ENCODE results near the gene GSDMA. TPM values are rescaled to one million over a fixed set of nuclear protein-coding genes. Genes with fewer than 3 reads are reported as not detected.

Gene GSDMA
- total and polyA plus RNA-seq, 4 experiments from 2014 or later: 0.23 to 1.1 (median 0.34) TPM

DNA sequence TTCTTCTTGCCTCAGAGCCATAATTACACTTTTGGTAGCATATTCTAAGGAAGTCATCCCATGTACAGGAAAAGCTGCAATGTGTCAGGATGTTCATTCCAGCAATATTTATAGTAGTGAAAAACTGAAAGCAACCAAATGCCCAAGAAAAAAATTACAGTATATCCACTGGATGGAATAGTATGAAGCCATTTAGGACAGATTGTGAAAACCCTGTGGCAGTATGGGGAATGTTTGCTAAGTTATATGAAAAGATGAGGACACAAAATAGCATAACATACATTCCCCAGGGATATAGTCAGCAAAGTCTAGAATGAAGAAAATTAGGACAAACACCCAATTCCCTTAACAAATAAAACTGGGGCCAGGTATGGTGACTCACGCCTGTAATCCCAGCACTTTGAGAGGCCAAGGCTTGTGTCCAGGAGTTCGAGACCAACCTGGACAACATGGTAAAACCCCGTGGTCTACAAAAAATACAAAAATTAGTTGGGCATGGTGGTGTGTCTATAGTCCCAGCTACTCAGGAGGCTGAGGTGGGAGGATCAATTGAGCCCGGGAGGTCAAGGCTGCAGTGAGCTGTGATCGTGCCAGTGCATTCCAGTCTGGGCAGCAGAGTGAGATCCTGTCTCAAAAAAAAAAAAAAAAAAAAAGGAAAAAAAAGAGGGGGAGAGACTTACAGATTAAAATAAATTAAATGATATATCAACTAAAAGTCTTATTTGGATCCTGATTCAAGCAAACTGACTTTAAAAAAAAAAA lies 33.0 kb upstream of the GSDMA start:
- POLR2A ChIA-PET (ENCODE audit: partially characterized antibody): no interaction called here
- peaks cover 25% of the 10 kb centered on the region for H3K4me1 ChIP-seq (ENCODE audit: insufficient read depth, low read length)
- H3K9me3 ChIP-seq (ENCODE audit: control insufficient read depth in 1 of 2, low read length in 2 of 2): no peaks in the 10 kb centered on the region
- H3K9me3 Mint-ChIP-seq: peaks cover 0 to 2% (median 0%) of the 10 kb centered on the region in 8 donors
- H3K36me3 ChIP-seq (ENCODE audit: insufficient read depth, low read length): no peaks in the 10 kb centered on the region
- H3K4me3 Mint-ChIP-seq: peak overlapping the region in 2 of 8 donors; percentile 3 to 55
- peaks cover 0 to 12% of the 10 kb centered on the region in 2 donors for H3K36me3 Mint-ChIP-seq
- no peak overlapping the region for H3K4me3 ChIP-seq (ENCODE audit: low read length in 2 of 2)
- no peak for DNase-seq
- intact Hi-C loops (cut with micrococcal nuclease): no loop called here
- no peak overlapping the region for H3K27ac ChIP-seq (ENCODE audit: low read depth, low read length)
- H3K4me1 Mint-ChIP-seq: peaks cover 12 to 34% (median 22%) of the 10 kb centered on the region in 4 donors
- no peaks in the 10 kb centered on the region for H3K27me3 ChIP-seq (ENCODE audit: insufficient read depth, low read length)
- H3K27ac Mint-ChIP-seq: peak overlapping the region in 1 of 7 donors; percentile 68
- CTCF ChIA-PET (ENCODE audit: partially characterized antibody): interaction anchor here (2.2 kb wide), 1 partner anchor 10 kb away, joined by 8 read pairs; no protein-coding TSS in a partner anchor
- H3K27me3 Mint-ChIP-seq: no peaks in the 10 kb centered on the region

DNA sequence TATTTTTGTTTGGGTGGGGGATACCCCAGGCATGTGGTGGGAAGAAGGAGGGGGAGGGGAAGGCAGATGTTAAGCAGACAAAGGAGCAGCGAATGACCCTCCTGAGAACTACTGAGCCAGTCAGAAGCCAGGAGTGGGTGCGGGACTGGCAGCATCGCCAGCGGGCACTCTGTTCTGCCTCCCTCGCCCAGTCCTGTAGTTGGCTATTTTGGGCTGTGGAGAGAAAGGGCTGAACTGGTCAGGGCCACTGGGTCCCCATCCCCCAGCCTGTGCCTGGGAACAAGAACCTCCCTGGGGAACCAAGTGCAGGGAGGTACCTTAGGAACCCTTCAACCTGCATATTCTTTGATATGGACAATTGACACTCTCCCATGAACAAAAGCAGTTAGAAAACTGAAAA lies 28.9 kb upstream of the GSDMA start:
- no peaks in the 10 kb centered on the region for H3K27me3 ChIP-seq (ENCODE audit: insufficient read depth, low read length)
- Mint-ChIP-seq H3K36me3 (no peaks in the 10 kb centered on the region), H3K27ac (no peak overlapping the region), H3K4me3 (no peak overlapping the region), H3K27me3 (no peaks in the 10 kb centered on the region), H3K9me3 (no peaks in the 10 kb centered on the region), H3K4me1 (peaks cover 0 to 2% (median 0%) of the 10 kb centered on the region in 4 donors)
- no peaks in the 10 kb centered on the region for H3K36me3 ChIP-seq (ENCODE audit: insufficient read depth, low read length)
- H3K27ac ChIP-seq (ENCODE audit: low read depth, low read length): no peak overlapping the region
- H3K4me1 ChIP-seq (ENCODE audit: insufficient read depth, low read length): no peaks in the 10 kb centered on the region
- no peak overlapping the region for H3K4me3 ChIP-seq (ENCODE audit: low read length in 2 of 2)
- DNase-seq: no peak
- intact Hi-C loops (cut with micrococcal nuclease): no loop called here
- ChIA-PET CTCF (ENCODE audit: partially characterized antibody) (no interaction called here), POLR2A (ENCODE audit: partially characterized antibody) (no interaction called here)
- H3K9me3 ChIP-seq (ENCODE audit: control insufficient read depth in 1 of 2, low read length in 2 of 2): no peaks in the 10 kb centered on the region

DNA sequence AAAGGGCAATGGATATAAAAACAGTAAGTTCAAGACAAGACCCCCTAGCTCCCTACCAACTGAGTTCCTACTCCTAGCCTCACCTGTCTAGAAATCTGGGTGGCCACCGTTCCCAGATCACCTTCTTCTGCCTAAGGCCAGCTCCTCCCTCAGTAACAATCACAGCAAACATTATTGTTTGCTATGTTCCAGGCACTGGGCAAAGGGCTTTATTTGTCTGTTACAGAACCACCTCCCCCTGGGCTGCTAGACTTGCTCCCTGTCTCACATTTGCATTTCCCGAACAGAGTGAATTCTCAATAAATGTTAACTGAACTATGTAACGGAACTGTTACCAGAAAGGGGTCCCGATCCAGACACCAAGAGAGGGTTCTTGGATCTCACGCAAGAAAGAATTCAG lies 28.5 kb upstream of the GSDMA start:
- no peaks in the 10 kb centered on the region for H3K27me3 ChIP-seq (ENCODE audit: insufficient read depth, low read length)
- H3K9me3 Mint-ChIP-seq: no peaks in the 10 kb centered on the region
- CTCF ChIA-PET (ENCODE audit: partially characterized antibody): no interaction called here

DNA sequence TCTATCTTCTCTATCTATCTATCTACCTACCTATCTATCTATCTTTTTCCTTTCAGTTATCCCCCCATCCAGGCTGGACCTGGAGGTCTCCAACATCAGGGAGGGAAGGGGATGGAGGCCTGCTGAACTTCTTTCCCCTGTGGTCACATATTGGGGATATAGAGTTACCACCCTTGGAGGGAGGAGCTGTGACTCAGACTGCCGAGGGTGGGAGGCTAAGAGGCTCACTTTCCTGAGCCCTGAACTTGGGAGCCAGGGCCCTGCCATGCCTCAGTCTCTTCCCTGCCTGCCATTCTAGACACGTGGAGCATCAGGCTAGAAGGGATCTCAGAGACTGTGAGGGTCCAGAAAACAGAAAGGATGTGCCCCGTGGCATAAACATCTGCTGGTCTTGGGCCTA lies 26.9 kb upstream of the GSDMA start:
- Histone ChIP-seq H3K27ac (ENCODE audit: low read depth, low read length) (no peak overlapping the region), H3K36me3 (ENCODE audit: insufficient read depth, low read length) (no peaks in the 10 kb centered on the region), H3K4me3 (ENCODE audit: low read length in 2 of 2) (no peak overlapping the region), H3K27me3 (ENCODE audit: insufficient read depth, low read length) (no peaks in the 10 kb centered on the region), H3K4me1 (ENCODE audit: insufficient read depth, low read length) (peaks cover 15% of the 10 kb centered on the region), H3K9me3 (ENCODE audit: control insufficient read depth in 1 of 2, low read length in 2 of 2) (no peaks in the 10 kb centered on the region)
- no peak overlapping the region for H3K27ac Mint-ChIP-seq
- no peak for DNase-seq
- no peaks in the 10 kb centered on the region for H3K36me3 Mint-ChIP-seq
- H3K4me1 Mint-ChIP-seq: peaks cover 7 to 16% (median 10%) of the 10 kb centered on the region in 4 donors
- ChIA-PET POLR2A (ENCODE audit: partially characterized antibody) (no interaction called here), CTCF (ENCODE audit: partially characterized antibody) (no interaction called here)
- no peaks in the 10 kb centered on the region for H3K27me3 Mint-ChIP-seq
- no peaks in the 10 kb centered on the region for H3K9me3 Mint-ChIP-seq
- intact Hi-C loops (cut with micrococcal nuclease): no loop called here
- H3K4me3 Mint-ChIP-seq: no peak overlapping the region

More for the DNA sequence above, 28.5 kb upstream of the GSDMA start:
- POLR2A ChIA-PET (ENCODE audit: partially characterized antibody): no interaction called here
- H3K36me3 Mint-ChIP-seq: no peaks in the 10 kb centered on the region
- DNase-seq: no peak
- no peak overlapping the region for H3K4me3 Mint-ChIP-seq
- H3K9me3 ChIP-seq (ENCODE audit: control insufficient read depth in 1 of 2, low read length in 2 of 2): no peaks in the 10 kb centered on the region
- peaks cover 2% of the 10 kb centered on the region for H3K4me1 ChIP-seq (ENCODE audit: insufficient read depth, low read length)
- intact Hi-C loops (cut with micrococcal nuclease): no loop called here
- H3K4me1 Mint-ChIP-seq: peaks cover 0 to 4% (median 2%) of the 10 kb centered on the region in 4 donors
- H3K27ac ChIP-seq (ENCODE audit: low read depth, low read length): no peak overlapping the region
- H3K27me3 Mint-ChIP-seq: no peaks in the 10 kb centered on the region
- no peaks in the 10 kb centered on the region for H3K36me3 ChIP-seq (ENCODE audit: insufficient read depth, low read length)
- H3K27ac Mint-ChIP-seq: no peak overlapping the region
- H3K4me3 ChIP-seq (ENCODE audit: low read length in 2 of 2): no peak overlapping the region

DNA sequence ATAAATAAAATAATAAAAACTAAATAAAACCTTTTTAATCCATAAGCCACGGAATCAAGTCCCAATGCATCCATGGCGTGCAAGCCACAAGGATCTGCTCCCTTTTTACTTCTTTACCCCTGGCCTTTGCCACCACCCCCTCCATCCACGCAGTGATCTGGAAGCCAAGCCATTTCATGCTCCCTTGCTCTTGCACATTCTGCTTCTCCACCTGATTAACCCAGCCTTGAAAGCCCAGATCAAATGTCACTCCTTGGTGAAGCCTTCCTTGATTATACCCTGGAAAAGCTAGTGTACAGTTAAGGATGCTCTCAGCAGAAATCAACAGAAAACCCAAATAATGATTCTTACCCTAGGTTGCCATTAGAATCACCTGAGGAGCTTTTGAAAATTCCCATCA lies 25.4 kb upstream of the GSDMA start:
- H3K4me3 Mint-ChIP-seq: no peak overlapping the region
- Histone ChIP-seq H3K36me3 (ENCODE audit: insufficient read depth, low read length) (no peaks in the 10 kb centered on the region), H3K4me3 (ENCODE audit: low read length in 2 of 2) (no peak overlapping the region), H3K27me3 (ENCODE audit: insufficient read depth, low read length) (no peaks in the 10 kb centered on the region), H3K9me3 (ENCODE audit: control insufficient read depth in 1 of 2, low read length in 2 of 2) (no peaks in the 10 kb centered on the region), H3K27ac (ENCODE audit: low read depth, low read length) (no peak overlapping the region), H3K4me1 (ENCODE audit: insufficient read depth, low read length) (peaks cover 15% of the 10 kb centered on the region)
- H3K4me1 Mint-ChIP-seq: peaks cover 7 to 21% (median 10%) of the 10 kb centered on the region in 4 donors
- intact Hi-C loops (cut with micrococcal nuclease): no loop called here
- ChIA-PET CTCF (ENCODE audit: partially characterized antibody) (no interaction called here), POLR2A (ENCODE audit: partially characterized antibody) (no interaction called here)
- no peak for DNase-seq
- H3K27me3 Mint-ChIP-seq: no peaks in the 10 kb centered on the region
- H3K36me3 Mint-ChIP-seq: no peaks in the 10 kb centered on the region
- H3K27ac Mint-ChIP-seq: no peak overlapping the region
- H3K9me3 Mint-ChIP-seq: no peaks in the 10 kb centered on the region

DNA sequence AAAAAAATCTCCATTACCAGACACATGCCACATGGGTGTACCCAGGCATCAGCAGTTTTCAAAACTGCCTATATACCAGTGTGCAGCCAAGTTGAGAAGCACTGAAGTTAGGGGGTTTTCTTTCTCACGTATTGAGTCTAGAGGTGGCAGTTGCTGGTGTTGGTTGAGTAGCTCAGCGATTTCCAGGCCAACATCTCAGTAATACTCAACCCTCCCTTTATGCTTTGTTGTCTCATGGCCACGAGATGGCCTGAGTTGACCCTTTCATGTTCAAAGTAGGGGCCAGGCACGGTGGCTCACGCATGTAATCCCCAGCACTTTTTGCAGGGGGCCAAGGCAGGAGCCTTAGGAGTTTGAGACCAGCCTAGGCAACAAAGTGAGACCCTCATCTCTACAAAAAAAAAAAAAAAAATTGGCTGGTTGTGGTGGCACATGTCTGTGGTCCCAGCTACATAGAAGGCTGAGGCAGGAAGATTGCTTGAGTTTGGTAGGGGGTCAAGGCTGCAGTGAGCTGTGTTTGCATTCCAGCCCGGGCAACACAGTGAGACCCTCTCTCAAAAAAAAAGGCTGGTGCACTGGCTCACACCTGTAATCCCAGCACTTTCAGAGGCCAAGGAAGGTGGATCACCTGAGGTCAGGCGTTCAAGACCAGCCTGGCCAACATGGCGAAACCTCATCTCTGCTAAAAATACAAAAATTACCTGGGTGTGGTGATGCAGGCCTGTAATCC lies 24.5 kb upstream of the GSDMA start:
- no peaks in the 10 kb centered on the region for H3K9me3 Mint-ChIP-seq
- no peak overlapping the region for H3K4me3 ChIP-seq (ENCODE audit: low read length in 2 of 2)
- no peaks in the 10 kb centered on the region for H3K9me3 ChIP-seq (ENCODE audit: control insufficient read depth in 1 of 2, low read length in 2 of 2)
- H3K4me3 Mint-ChIP-seq: no peak overlapping the region
- peak overlapping the region in 1 of 7 donors; percentile 46 for H3K27ac Mint-ChIP-seq
- ChIA-PET CTCF (ENCODE audit: partially characterized antibody) (interaction anchor here (2.3 kb wide), 1 partner anchor 9 kb away, joined by 8 read pairs; no protein-coding TSS in a partner anchor), POLR2A (ENCODE audit: partially characterized antibody) (interaction anchor here (0.6 kb wide), 2 partner anchors 26 to 212 kb away, joined by 3 read pairs; no protein-coding TSS in a partner anchor)
- no peaks in the 10 kb centered on the region for H3K36me3 Mint-ChIP-seq
- H3K27me3 ChIP-seq (ENCODE audit: insufficient read depth, low read length): no peaks in the 10 kb centered on the region
- peaks cover 7 to 21% (median 10%) of the 10 kb centered on the region in 4 donors for H3K4me1 Mint-ChIP-seq
- H3K4me1 ChIP-seq (ENCODE audit: insufficient read depth, low read length): peaks cover 15% of the 10 kb centered on the region
- no peaks in the 10 kb centered on the region for H3K27me3 Mint-ChIP-seq
- H3K27ac ChIP-seq (ENCODE audit: low read depth, low read length): no peak overlapping the region
- no peak for DNase-seq
- intact Hi-C loops (cut with micrococcal nuclease): no loop called here
- no peaks in the 10 kb centered on the region for H3K36me3 ChIP-seq (ENCODE audit: insufficient read depth, low read length)

DNA sequence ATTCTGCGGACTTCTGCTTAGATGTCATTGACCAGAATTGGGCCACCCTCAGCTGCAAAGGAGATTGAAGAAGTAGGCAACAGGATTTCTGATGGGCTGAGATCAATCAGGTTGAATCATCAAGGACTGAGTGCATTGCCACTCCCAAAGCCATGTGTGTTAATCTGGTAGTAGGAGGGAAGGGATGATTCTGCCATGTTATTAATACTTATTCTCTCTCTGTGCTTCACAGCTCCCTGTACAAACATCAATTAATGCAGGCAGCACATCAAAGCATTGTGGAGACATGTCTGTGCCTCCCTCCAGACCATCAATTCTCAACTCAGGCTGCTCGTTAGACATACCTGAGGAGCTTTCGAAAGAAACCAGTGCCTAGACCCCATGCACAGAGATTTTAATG lies 23.7 kb upstream of the GSDMA start:
- H3K4me1 Mint-ChIP-seq: peaks cover 7 to 21% (median 10%) of the 10 kb centered on the region in 4 donors
- ChIA-PET POLR2A (ENCODE audit: partially characterized antibody) (interaction anchor here (1.8 kb wide), 1 partner anchor 13 kb away, joined by 4 read pairs; no protein-coding TSS in a partner anchor), CTCF (ENCODE audit: partially characterized antibody) (interaction anchor here (0.6 to 2.3 kb wide), 2 partner anchors 10 to 13 kb away, joined by 3 to 8 read pairs; no protein-coding TSS in a partner anchor)
- H3K27me3 Mint-ChIP-seq: no peaks in the 10 kb centered on the region
- intact Hi-C loops (cut with micrococcal nuclease): no loop called here
- peak overlapping the region in 5 of 7 donors; percentile 70 to 97 (median 87) for H3K27ac Mint-ChIP-seq
- no peaks in the 10 kb centered on the region for H3K27me3 ChIP-seq (ENCODE audit: insufficient read depth, low read length)
- no peak overlapping the region for H3K4me3 ChIP-seq (ENCODE audit: low read length in 2 of 2)
- H3K9me3 Mint-ChIP-seq: no peaks in the 10 kb centered on the region
- no peak for DNase-seq
- no peak overlapping the region for H3K4me3 Mint-ChIP-seq
- H3K36me3 ChIP-seq (ENCODE audit: insufficient read depth, low read length): no peaks in the 10 kb centered on the region
- H3K4me1 ChIP-seq (ENCODE audit: insufficient read depth, low read length): peaks cover 15% of the 10 kb centered on the region
- H3K9me3 ChIP-seq (ENCODE audit: control insufficient read depth in 1 of 2, low read length in 2 of 2): no peaks in the 10 kb centered on the region
- H3K27ac ChIP-seq (ENCODE audit: low read depth, low read length): no peak overlapping the region
- H3K36me3 Mint-ChIP-seq: no peaks in the 10 kb centered on the region
